Prostate gland (tissue), 2 donors: Measurements from ENCODE around the gene MCM3AP.

Experiments
- CTCF ChIP-seq, 4 experiments: fragments of 200-600 bp in 2 of 4; fragments of 450-650 bp in 2 of 4; sonication (generic) in 2 of 4; IDR thresholded peaks; 1 replicate in 3 of 4; 2 replicates in 1 of 4; pipeline ENCODE4 v1.5.1; 2016 to 2019; ENCODE audit warnings: antibody characterized with exemption in 4 of 4, mild to moderate bottlenecking in 2 of 4, moderate library complexity in 2 of 4
- POLR2A ChIP-seq: fragments of 450-650 bp; IDR thresholded peaks from one replicate; pipeline ENCODE4 v1.6.1; 2016; ENCODE audit warnings: antibody characterized with exemption, mild to moderate bottlenecking

GRCh38 chr21:46185716-46186115 lies 99.7 kb downstream of the MCM3AP start:
- no peak for TF ChIP-seq CTCF (IDR thresholded peaks at IDR 0.05)
- TF ChIP-seq POLR2A = no peak
